Left lung (tissue), 10 donors: ENCODE measurements around the gene SMARCA4. TPM values are rescaled to one million over a fixed set of nuclear protein-coding genes. Genes with fewer than 3 reads are reported as not detected.

Experiments used
- ATAC-seq: fragments of 200-7000 bp; cut with Tn5 transposase; one replicate; pipeline ENCODE4 v1.9.1; 2020; ENCODE audit warnings: moderate library complexity
- DNase-seq, 4 donors: peaks; one replicate each; pipeline ENCODE4 v3.0.0-alpha.2; 2013 to 2020
- H3K27ac ChIP-seq, 2 donors: fragments of 200-600 bp; sonication (generic) in 1 of 2; one replicate each; pipeline versions ENCODE4 v1.5.0 to v1.8.0; 2020 to 2021
- H3K27me3 ChIP-seq, 2 donors: fragments of 200-600 bp; sonication (generic) in 1 of 2; one replicate each; pipeline versions ENCODE4 v1.5.0 to v1.8.0; 2020 to 2021
- H3K36me3 ChIP-seq, 2 donors: fragments of 200-600 bp; sonication (generic) in 1 of 2; one replicate each; pipeline versions ENCODE4 v1.5.0 to v1.8.0; 2020 to 2021
- H3K4me1 ChIP-seq, 2 donors: fragments of 200-600 bp; one replicate each; pipeline ENCODE4 v1.8.0; 2021
- H3K4me3 ChIP-seq, 2 donors: fragments of 200-600 bp; sonication (generic) in 1 of 2; one replicate each; pipeline versions ENCODE4 v1.5.0 to v1.8.0; 2020 to 2021; ENCODE audit warnings: mild to moderate bottlenecking in 1 of 2
- H3K9me3 ChIP-seq, 2 donors: fragments of 200-600 bp; sonication (generic) in 1 of 2; one replicate each; pipeline versions ENCODE4 v1.5.0 to v1.8.0; 2020 to 2021
- CTCF ChIP-seq, 2 donors: fragments of 200-600 bp; sonication (generic) in 1 of 2; IDR thresholded peaks; one replicate each; pipeline versions ENCODE4 v1.5.0 to v1.8.0; 2021; ENCODE audit warnings: antibody characterized with exemption in 2 of 2
- intact Hi-C, 2 donors: fragments of 100-400 bp; cut with DNase I; formaldehyde crosslinking; loops; one replicate each; pipeline versions ENCODE4 v1.11.2 to v1.14.2; 2022
- polyA plus RNA-seq, 6 donors: library from polyadenylated mRNA; unstranded; fragments of 120-200 nt; gene quantifications; one replicate each; pipeline ENCODE4 v1.2.1, GENCODE V29; 2013; ENCODE audit not compliant: insufficient read length in 6 of 6
- total RNA-seq, 2 donors: library from RNA; stranded (reverse); fragmentation: NEBNext Ultra II Directional; extraction: Animal tissue kit (Norgen Biotek cat#: 25700); gene quantifications; one replicate each; pipeline ENCODE4 v1.2.1, GENCODE V29; 2021
- donor health status: DM: no; HTN: yes; CAD: no.
- donor health status: DM: no; HTN: no; CAD: no.

Gene SMARCA4
- total and polyA plus RNA-seq, 8 donors: 98.3 to 168 (median 151) TPM

DNA sequence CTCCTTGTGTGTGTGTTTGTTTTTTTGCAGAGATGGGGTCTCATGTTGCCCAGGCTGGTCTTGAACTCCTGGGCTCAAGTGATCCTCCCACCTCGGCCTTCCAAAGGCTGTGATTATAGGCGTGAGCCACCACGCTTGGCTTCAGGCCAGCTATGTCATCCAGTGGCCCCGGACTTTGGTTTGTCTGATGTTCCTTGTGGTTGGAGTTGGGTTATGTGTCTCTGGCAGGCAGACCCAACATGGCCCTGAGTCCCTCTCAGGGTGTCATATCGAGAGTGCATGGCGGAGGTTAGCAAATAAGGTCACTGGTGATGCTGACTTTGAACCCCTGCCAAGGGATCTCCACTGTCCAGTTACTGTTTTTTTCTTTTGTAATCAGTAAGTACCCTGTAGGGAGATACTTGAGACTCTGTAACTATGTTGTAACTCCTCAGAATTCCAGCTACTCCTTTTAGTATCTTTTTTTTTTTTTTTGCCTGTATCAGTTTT, 37.3 kb downstream of the SMARCA4 start:
- no peak for TF ChIP-seq CTCF (IDR thresholded peaks at IDR 0.05)

GRCh38 chr19:10998666-10999065, 37.8 kb downstream of the SMARCA4 start:
- intact Hi-C loops: no loop called here
- H3K27ac ChIP-seq: no peak overlapping the region

More for the DNA sequence above, 37.3 kb downstream of the SMARCA4 start:
- intact Hi-C loops: no loop called here
- DNase-seq (no peak), ATAC-seq (peak; percentile 48)
- H3K4me3 ChIP-seq: no peak overlapping the region
- H3K9me3 ChIP-seq: no peaks in the 10 kb centered on the region
- peaks cover 0 to 5% of the 10 kb centered on the region in 2 donors for H3K4me1 ChIP-seq
- H3K27ac ChIP-seq: no peak overlapping the region
- H3K27me3 ChIP-seq: no peaks in the 10 kb centered on the region
- H3K36me3 ChIP-seq: peaks cover 0 to 98% of the 10 kb centered on the region in 2 donors

DNA sequence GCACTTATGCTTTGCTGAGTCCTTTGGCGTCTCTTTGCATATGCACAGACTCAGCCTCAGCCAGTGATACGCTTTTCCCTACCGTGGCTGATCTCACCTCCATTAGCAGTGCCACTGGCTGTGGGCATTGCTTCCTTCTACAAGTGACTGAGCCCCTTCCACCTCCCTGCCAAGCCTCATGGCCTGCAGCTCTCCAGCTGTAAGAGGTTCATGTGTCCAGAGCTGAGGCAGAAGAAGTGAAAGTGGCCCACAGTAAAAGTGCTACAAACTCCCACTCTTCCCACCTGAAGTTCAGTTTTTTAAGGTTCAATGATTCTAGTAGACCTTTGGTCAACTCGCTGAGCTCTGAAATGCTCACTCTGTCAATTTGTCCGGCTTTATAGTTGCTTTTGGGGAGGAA, 44.7 kb downstream of the SMARCA4 start:
- no peak for DNase-seq
- Histone ChIP-seq H3K4me3 (no peak overlapping the region), H3K4me1 (peaks cover 0 to 13% of the 10 kb centered on the region in 2 donors), H3K36me3 (peaks cover 0 to 84% of the 10 kb centered on the region in 2 donors), H3K27ac (peak overlapping the region in 1 of 2 donors; percentile 29), H3K27me3 (no peaks in the 10 kb centered on the region), H3K9me3 (no peaks in the 10 kb centered on the region)
- intact Hi-C loops: no loop called here
- no peak for TF ChIP-seq CTCF (IDR thresholded peaks at IDR 0.05)
- no peak for ATAC-seq

More at GRCh38 chr19:10998666-10999065, 37.8 kb downstream of the SMARCA4 start:
- peaks cover 0 to 5% of the 10 kb centered on the region in 2 donors for H3K4me1 ChIP-seq
- ATAC-seq (no peak), DNase-seq (no peak)
- no peak overlapping the region for H3K4me3 ChIP-seq
- TF ChIP-seq CTCF (IDR thresholded peaks at IDR 0.05): no peak
- H3K36me3 ChIP-seq: peaks cover 0 to 98% of the 10 kb centered on the region in 2 donors
- no peaks in the 10 kb centered on the region for H3K9me3 ChIP-seq
- H3K27me3 ChIP-seq: no peaks in the 10 kb centered on the region

DNA sequence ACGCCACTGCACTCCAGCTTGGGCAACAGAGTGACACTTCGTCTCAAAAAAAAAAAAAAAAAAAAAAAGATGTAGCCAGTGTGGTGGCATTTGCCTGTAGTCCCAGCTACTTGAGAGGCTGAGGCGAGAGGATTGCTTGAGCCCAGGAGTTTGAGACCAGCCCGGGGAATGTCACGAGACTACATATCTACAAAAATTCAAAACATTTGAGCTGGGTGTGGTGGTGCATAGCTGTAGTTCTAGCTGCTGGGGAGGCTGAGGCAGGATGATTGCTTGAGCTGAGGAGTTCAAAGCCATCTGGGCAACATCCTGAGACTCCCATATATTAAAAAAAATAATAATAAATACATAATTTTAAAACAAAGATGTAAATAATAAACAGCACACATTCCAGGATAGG, 46.6 kb downstream of the SMARCA4 start:
- H3K9me3 ChIP-seq: no peaks in the 10 kb centered on the region
- H3K4me3 ChIP-seq: no peak overlapping the region
- H3K36me3 ChIP-seq: peaks cover 0 to 86% of the 10 kb centered on the region in 2 donors
- no peak for DNase-seq
- TF ChIP-seq CTCF (IDR thresholded peaks at IDR 0.05): no peak
- intact Hi-C loops: no loop called here
- no peaks in the 10 kb centered on the region for H3K27me3 ChIP-seq
- H3K4me1 ChIP-seq: peaks cover 0 to 13% of the 10 kb centered on the region in 2 donors
- H3K27ac ChIP-seq: no peak overlapping the region
- no peak for ATAC-seq

DNA sequence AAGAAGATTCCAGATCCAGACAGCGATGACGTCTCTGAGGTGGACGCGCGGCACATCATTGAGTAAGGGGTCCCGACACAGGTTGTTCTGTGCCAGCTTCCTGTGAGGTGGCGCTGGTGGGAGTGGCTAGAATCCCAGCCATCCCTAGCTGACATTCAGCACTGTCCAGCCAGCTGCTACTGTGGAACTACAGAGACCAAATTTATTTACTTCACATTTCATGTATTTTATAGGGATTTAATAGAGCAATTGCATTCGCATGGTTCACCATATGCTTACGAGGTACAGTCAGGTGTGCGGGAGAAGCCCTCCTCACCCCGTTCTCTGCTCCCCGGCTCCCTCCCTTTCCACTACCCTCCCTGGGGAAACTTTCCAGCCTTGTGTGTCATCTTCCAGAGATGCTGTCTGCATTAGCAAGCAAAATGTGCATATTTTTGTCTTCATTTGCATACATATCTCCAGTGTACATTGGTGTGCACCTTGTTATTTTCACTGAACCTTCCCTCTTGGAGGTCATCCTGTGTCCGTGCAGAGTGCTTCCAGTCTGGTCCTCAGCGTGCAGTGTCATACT, 47.2 kb downstream of the SMARCA4 start:
- Histone ChIP-seq H3K4me1 (peaks cover 0 to 13% of the 10 kb centered on the region in 2 donors), H3K27me3 (no peaks in the 10 kb centered on the region), H3K36me3 (peaks cover 0 to 86% of the 10 kb centered on the region in 2 donors), H3K4me3 (no peak overlapping the region), H3K9me3 (no peaks in the 10 kb centered on the region), H3K27ac (no peak overlapping the region)
- ATAC-seq (no peak), DNase-seq (no peak)
- TF ChIP-seq CTCF (IDR thresholded peaks at IDR 0.05): no peak
- intact Hi-C loops: no loop called here
